HCT116 (cell line): Measurements from ENCODE around the gene GPR37L1. TPM values are rescaled to one million over a fixed set of nuclear protein-coding genes. Genes with fewer than 3 reads are reported as not detected.

Source experiments
- ATAC-seq: fragments of 200-7000 bp; cut with Tn5 transposase; 2 replicates; pipeline ENCODE4 v1.9.1; 2020; ENCODE audit warnings: mild to moderate bottlenecking, moderate library complexity
- BruUV-seq: library from RNA; stranded (reverse); fragments of 400-500 nt; replicated peaks from 2 replicates; lab custom pipeline; 2021; lab: Mats Ljungman, UMichigan
- CTCF ChIA-PET: fragments of 300-600 bp; sonication (Branson Sonifier 250); formaldehyde crosslinking; loops from one replicate; lab custom pipeline; 2021; ENCODE audit warnings: antibody characterized with exemption; lab: Charles Lee
- POLR2A ChIA-PET: fragments of 300-600, 350-600 bp; sonication (Branson Sonifier 250); formaldehyde crosslinking; loops from one replicate; lab custom pipeline; 2021; ENCODE audit warnings: antibody characterized with exemption; lab: Charles Lee
- RAD21 ChIA-PET, 2 experiments: fragments of 300-600 bp; sonication (Branson Sonifier 250); formaldehyde crosslinking; loops; one replicate each; lab custom pipeline; 2023; ENCODE audit warnings: low total read pairs in 2 of 2; ENCODE audit not compliant: uncharacterized antibody in 2 of 2, unreplicated experiment in 2 of 2, low non-redundant PET in 1 of 2; lab: Charles Lee
- DNase-seq: peaks from one replicate; pipeline ENCODE4 v3.0.0-alpha.2; 2010; ENCODE audit warnings: low read depth, low spot score
- H2AFZ ChIP-seq: fragments of 200-600 bp; shearing (Covaris generic), sonication (generic); 2 replicates; pipeline ENCODE4 v1.6.1; 2017; ENCODE audit warnings: low read depth, mixed run types, mixed read lengths, antibody characterized with exemption, low read length; ENCODE audit not compliant: poor library complexity, severe bottlenecking
- H3K27ac ChIP-seq: 2 replicates; pipeline ENCODE4 v1.5.1; 2012; ENCODE audit warnings: low read depth, low read length
- H3K27me3 ChIP-seq: fragments of 200-600 bp; sonication (generic); 2 replicates; pipeline ENCODE4 v1.6.1; 2016; ENCODE audit warnings: mixed run types, low read length, mixed read lengths; ENCODE audit not compliant: insufficient read depth
- H3K36me3 ChIP-seq, 2 experiments: fragments of 200-500 bp in 1 of 2; fragments of 200-600 bp in 1 of 2; sonication (Bioruptor generic) in 1 of 2; sonication (generic) in 1 of 2; 2 replicates each; pipeline versions ENCODE4 v1.5.1 to v1.6.1; 2014 to 2016; ENCODE audit warnings: low read length in 2 of 2, inconsistent platforms in 1 of 2, mixed read lengths in 1 of 2, mixed run types in 1 of 2; ENCODE audit not compliant: insufficient read depth in 2 of 2, control insufficient read depth in 1 of 2
- H3K4me1 ChIP-seq, 2 experiments: fragments of 200-600 bp in 1 of 2; sonication (generic) in 1 of 2; 2 replicates each; pipeline versions ENCODE4 v1.5.1 to v1.6.1; 2012 to 2017; ENCODE audit warnings: low read length in 2 of 2, inconsistent platforms in 1 of 2, mild to moderate bottlenecking in 1 of 2, mixed read lengths in 1 of 2, mixed run types in 1 of 2, moderate library complexity in 1 of 2; ENCODE audit not compliant: insufficient read depth in 2 of 2, control insufficient read depth in 1 of 2
- H3K4me2 ChIP-seq: fragments of 200-600 bp; sonication (generic); 2 replicates; pipeline ENCODE4 v1.6.1; 2017; ENCODE audit warnings: mixed run types, low read length, mixed read lengths
- H3K4me3 ChIP-seq, 2 experiments: fragments of 200-600 bp in 1 of 2; sonication (generic) in 1 of 2; replicated peaks in 1 of 2; 2 replicates each; pipeline ENCODE4 v1.5.1; 2011 to 2016; ENCODE audit warnings: low read length in 2 of 2, control low read depth in 1 of 2, low read depth in 1 of 2, mild to moderate bottlenecking in 1 of 2, mixed read lengths in 1 of 2, mixed run types in 1 of 2
- H3K79me2 ChIP-seq: fragments of 200-600 bp; sonication (generic); 2 replicates; pipeline ENCODE4 v1.6.1; 2017; ENCODE audit warnings: mild to moderate bottlenecking, mixed run types, low read length, moderate library complexity, mixed read lengths; ENCODE audit not compliant: insufficient read depth
- H3K9ac ChIP-seq: fragments of 200-600 bp; sonication (generic); 2 replicates; pipeline ENCODE4 v1.6.1; 2016; ENCODE audit warnings: low read length, mixed read lengths
- H3K9me2 ChIP-seq: fragments of 200-600 bp; sonication (generic), shearing (Covaris generic); 2 replicates; pipeline ENCODE4 v1.6.1; 2017; ENCODE audit warnings: mixed run types, mild to moderate bottlenecking, moderate library complexity; ENCODE audit not compliant: insufficient read depth
- H3K9me3 ChIP-seq, 2 experiments: fragments of 200-500 bp in 1 of 2; fragments of 200-600 bp in 1 of 2; sonication (Bioruptor generic) in 1 of 2; sonication (generic) in 1 of 2; 2 replicates each; pipeline ENCODE4 v1.6.1; 2014 to 2017; ENCODE audit warnings: low read length in 2 of 2, mixed read lengths in 2 of 2, inconsistent platforms in 1 of 2, low read depth in 1 of 2, mild to moderate bottlenecking in 1 of 2, mixed run types in 1 of 2, moderate library complexity in 1 of 2; ENCODE audit not compliant: control insufficient read depth in 1 of 2, insufficient read depth in 1 of 2
- H4K20me1 ChIP-seq: fragments of 200-600 bp; sonication (generic), shearing (Covaris generic); 2 replicates; pipeline ENCODE4 v1.6.1; 2017; ENCODE audit warnings: mixed run types, mild to moderate bottlenecking, moderate library complexity; ENCODE audit not compliant: insufficient read depth
- ATF3 ChIP-seq: IDR thresholded peaks from 2 replicates; pipeline ENCODE4 v1.6.1; 2012
- CEBPB ChIP-seq: IDR thresholded peaks from 2 replicates; pipeline ENCODE4 v1.6.1; 2012; ENCODE audit warnings: low read depth
- CTCF ChIP-seq, 3 experiments: fragments of 200-600 bp in 1 of 3; sonication (generic) in 1 of 3; IDR thresholded peaks in 2 of 3; conservative IDR thresholded peaks in 1 of 3; 2 replicates each; pipeline ENCODE4 v1.5.1; 2012 to 2017; ENCODE audit warnings: low read depth in 2 of 3, low read length in 2 of 3, antibody characterized with exemption in 1 of 3, borderline replicate concordance in 1 of 3, control low read depth in 1 of 3, mild to moderate bottlenecking in 1 of 3, mixed read lengths in 1 of 3, mixed run types in 1 of 3, moderate library complexity in 1 of 3; ENCODE audit not compliant: insufficient read depth in 1 of 3
- EZH2phosphoT487 ChIP-seq: fragments of 200-600 bp; IDR thresholded peaks from 2 replicates; pipeline ENCODE4 v1.6.1; 2018; ENCODE audit warnings: antibody characterized with exemption, borderline replicate concordance
- JUND ChIP-seq: IDR thresholded peaks from 2 replicates; pipeline ENCODE4 v1.6.1; 2012
- POLR2AphosphoS5 ChIP-seq: IDR thresholded peaks from 2 replicates; pipeline ENCODE4 v1.6.1; 2011; ENCODE audit warnings: mild to moderate bottlenecking, low read depth, low read length, moderate library complexity
- SRF ChIP-seq: IDR thresholded peaks from 2 replicates; pipeline ENCODE4 v1.6.1; 2012; ENCODE audit warnings: low read depth
- ZBTB33 ChIP-seq: IDR thresholded peaks from 2 replicates; pipeline ENCODE4 v1.6.1; 2011; ENCODE audit warnings: mild to moderate bottlenecking, low read length, moderate library complexity; ENCODE audit not compliant: insufficient replicate concordance; ENCODE audit errors: extremely low read depth
- intact Hi-C: fragments of 100-400 bp; cut with micrococcal nuclease; formaldehyde crosslinking; loops from 2 replicates; pipeline ENCODE4 v1.10.0; 2022
- total RNA-seq: library from RNA; stranded (reverse); gene quantifications from one replicate; pipeline ENCODE4 v1.2.1, GENCODE V29; 2021; ENCODE audit not compliant: unreplicated experiment

The GPR37L1 gene
- total RNA-seq, 1 experiment from 2014 or later, result 0.10 TPM

GRCh38 chr1:202134645-202135172, 12.0 kb downstream of the GPR37L1 start:
- CTCF ChIA-PET, result interaction anchor here (0.6 to 3.5 kb wide), 9 partner anchors 9 to 908 kb away, joined by 3 to 13 read pairs (median 5); partner anchors contain the start of gene GPR37L1
- Histone ChIP-seq H3K9ac (no peak overlapping the region), H3K79me2 (peaks cover 12% of the 10 kb centered on the region; the same call in 1 of the 2 replicates), H4K20me1 (no peaks in the 10 kb centered on the region), H3K4me2 (no peak overlapping the region), H3K27ac (no peak overlapping the region), H2AFZ (no peak overlapping the region), H3K4me3 (no peak overlapping the region), H3K9me2 (no peaks in the 10 kb centered on the region), H3K4me1 (no peaks in the 10 kb centered on the region; a peak in 1 of 4 replicates), H3K9me3 (no peaks in the 10 kb centered on the region), H3K27me3 (no peaks in the 10 kb centered on the region), H3K36me3 (peaks cover 7 to 18% of the 10 kb centered on the region in 2 experiments; a peak in 3 of 4 replicates)
- POLR2A ChIA-PET, result interaction anchor here (1.3 to 2.2 kb wide), 2 partner anchors 117 to 124 kb away, joined by 5 to 9 read pairs; partner anchors contain the start of gene ELF3
- TF ChIP-seq SRF (no peak), ATF3 (no peak), EZH2phosphoT487 (no peak), ZBTB33 (no peak), CTCF (IDR thresholded peaks at IDR 0.05 in 2 of 3, conservative IDR thresholded peaks at IDR 0.05 in 1 of 3; ENCODE audit: borderline replicate concordance in 1 of 3, insufficient read depth in 1 of 3, low read depth in 2 of 3, low read length in 2 of 3) (no peak), JUND (no peak), CEBPB (no peak), POLR2AphosphoS5 (no peak)
- ATAC-seq (no peak; the same call in 1 of the 2 replicates), DNase-seq (no peak)
- intact Hi-C loops, result loop anchor here (1.0 kb wide), 1 partner anchor 135 kb away; no protein-coding TSS in a partner anchor
- RAD21 ChIA-PET, result interaction anchor here in 1 of 2 experiments (0.6 kb wide), 1 partner anchor 54 kb away, joined by 5 read pairs; no protein-coding TSS in a partner anchor
- no TSS peak for BruUV-seq
